ENCODE results near the gene PRDM16.

DNA sequence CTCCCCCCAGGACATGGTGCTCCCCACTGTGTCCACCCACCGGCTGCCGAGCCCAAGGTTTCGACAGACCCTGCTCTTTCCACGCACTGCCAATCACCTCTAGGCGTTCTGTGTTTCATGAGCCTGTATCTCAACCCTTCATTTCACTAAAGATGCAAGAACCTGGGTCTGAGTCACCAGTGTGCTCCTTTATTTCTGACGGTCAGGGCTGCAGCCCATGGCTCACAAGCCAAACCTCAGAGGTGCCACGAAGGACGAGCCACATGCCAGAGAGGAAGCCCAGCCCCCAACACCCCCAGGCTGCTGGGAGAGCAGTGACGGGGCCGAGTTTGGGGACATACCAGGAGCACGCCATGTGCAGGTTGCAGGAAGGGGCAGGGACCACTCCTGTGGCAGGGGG, 306.2 kb downstream of the PRDM16 start:
- TF ChIP-seq, protein P1, sequence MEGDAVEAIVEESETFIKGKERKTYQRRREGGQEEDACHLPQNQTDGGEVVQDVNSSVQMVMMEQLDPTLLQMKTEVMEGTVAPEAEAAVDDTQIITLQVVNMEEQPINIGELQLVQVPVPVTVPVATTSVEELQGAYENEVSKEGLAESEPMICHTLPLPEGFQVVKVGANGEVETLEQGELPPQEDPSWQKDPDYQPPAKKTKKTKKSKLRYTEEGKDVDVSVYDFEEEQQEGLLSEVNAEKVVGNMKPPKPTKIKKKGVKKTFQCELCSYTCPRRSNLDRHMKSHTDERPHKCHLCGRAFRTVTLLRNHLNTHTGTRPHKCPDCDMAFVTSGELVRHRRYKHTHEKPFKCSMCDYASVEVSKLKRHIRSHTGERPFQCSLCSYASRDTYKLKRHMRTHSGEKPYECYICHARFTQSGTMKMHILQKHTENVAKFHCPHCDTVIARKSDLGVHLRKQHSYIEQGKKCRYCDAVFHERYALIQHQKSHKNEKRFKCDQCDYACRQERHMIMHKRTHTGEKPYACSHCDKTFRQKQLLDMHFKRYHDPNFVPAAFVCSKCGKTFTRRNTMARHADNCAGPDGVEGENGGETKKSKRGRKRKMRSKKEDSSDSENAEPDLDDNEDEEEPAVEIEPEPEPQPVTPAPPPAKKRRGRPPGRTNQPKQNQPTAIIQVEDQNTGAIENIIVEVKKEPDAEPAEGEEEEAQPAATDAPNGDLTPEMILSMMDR (IDR thresholded peaks at IDR 0.05) = no peak
- TF ChIP-seq MAZ (IDR thresholded peaks at IDR 0.05; ENCODE audit: borderline replicate concordance, low read depth, low read length) (no peak), CEBPB (IDR thresholded peaks at IDR 0.05) (no peak), BHLHE40 (IDR thresholded peaks at IDR 0.05; ENCODE audit: low read depth, low read length) (no peak)

All from A549 (cell line).